Stimulated activated CD4-positive, alpha-beta T cell treated with anti-CD3 and anti-CD28 coated beads, Interleukin-12 subunit alpha, Interleukin-12 subunit beta, amount 100 ng/mL, for 48 hours (primary cell): Measurements from ENCODE around the gene SIGLEC1.

Source experiments
- DNase-seq, 3 donors: peaks; one replicate each; pipeline ENCODE4 v3.0.0-alpha.2; 2020; ENCODE audit warnings: low read depth in 2 of 3, low spot score in 1 of 3

The SIGLEC1 gene

GRCh38 chr20:3744806-3745685 lies 32.6 kb upstream of the SIGLEC1 start:
- peak; percentile 60 to 66 (median 65) for DNase-seq

DNA sequence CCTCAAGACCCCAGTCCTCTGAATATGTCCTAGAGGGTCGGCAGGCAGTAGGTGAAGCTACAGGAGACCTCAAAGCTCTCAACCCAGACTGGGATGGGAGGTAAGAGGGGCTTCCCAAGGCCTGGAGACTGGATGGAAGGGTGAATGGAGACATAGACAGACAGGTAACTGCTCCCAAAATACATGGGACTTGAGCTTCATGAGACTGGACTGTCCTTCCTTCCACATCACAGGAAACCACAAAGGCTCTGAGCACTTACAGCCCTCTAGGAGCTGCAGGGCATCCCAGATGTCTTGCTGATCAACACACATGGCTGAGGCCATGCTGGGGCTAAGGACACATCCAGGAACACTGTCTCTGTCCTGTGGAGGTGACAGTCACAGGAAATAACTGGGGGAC lies 31.6 kb upstream of the SIGLEC1 start:
- DNase-seq: no peak

DNA sequence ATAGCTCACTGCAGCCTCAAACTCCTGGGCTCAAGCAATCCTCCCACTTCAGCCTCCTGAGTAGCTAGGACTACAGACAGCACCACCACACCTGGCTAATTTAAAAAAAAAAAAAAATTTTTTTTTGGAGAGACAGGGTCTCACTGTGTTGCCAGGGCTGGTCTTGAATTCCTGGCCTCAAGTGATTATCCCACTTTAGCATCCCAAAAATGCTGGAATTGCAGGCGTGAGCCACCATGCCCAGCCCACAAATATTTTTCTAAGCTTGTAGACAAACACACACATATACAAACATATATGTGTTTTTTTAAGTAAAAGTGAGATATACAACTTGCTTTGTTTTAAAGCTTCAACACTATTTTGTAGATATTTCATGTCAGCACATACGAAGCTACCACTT lies 30.9 kb upstream of the SIGLEC1 start:
- no peak for DNase-seq

DNA sequence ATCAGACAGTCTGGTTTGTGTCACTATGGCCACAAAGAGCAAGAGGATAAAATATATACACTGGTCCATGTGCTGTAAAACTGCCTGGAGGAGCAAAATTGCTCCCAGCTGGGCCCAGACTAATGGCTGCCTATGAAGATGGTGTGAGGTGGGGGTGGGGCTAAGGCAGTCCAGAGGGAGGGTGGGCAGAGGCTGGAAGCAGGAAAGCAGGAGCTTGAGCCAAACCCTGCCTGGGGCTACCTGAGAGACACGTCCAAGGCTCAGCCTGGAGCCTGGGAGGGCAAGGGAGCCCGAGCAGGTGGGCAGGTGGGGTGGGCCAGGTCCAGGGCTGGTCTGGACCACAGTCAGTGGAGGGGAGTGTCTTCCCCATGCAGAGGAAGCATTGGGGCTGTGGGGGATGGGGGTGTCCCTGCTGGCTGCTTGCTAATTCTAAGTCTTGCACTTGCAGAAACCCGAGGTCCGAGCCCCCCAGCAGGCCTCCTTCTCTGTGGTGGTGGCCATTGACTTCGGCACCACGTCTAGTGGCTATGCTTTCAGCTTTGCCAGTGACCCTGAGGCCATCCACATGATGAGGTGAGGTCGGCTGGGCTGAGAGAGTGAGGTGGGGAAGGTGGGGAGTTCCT lies 29.5 kb upstream of the SIGLEC1 start:
- no peak for DNase-seq

DNA sequence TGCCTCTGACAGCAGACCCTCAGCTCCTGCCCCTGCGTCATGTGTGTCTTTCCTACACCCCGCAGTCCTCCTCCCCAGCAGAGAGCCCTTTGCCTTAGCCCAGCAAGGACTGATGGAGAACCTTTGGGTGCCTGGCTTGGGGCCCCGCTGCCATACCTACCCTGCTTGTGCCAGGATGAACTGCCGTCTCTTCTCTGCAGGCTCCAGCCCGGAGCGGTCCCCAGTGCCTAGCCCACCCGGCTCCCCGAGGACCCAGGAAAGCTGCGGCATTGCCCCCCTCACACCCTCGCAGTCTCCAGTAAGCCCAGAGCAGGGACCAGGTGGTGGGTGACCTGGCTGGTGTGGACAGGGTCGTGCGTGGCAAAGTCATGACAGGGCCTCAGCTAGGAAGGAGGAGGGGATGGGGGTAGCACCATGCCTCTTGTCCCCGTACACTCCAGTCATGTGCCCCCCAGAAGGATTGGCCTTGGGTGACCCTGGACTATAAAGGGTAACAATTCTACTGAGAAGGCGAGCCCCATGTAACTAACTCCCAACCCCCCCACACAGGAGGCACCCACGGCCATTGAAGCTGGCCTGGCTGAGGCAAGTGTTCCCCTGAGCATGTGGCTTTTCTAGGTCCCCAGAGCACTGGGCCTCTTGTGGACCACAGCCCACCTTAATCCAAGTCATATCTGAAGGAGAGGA lies 28.4 kb upstream of the SIGLEC1 start:
- no peak for DNase-seq

- no peak for DNase-seq
Measured at GRCh38 chr20:3739926-3740451, 27.6 kb upstream of the SIGLEC1 start.

- DNase-seq: no peak
Measured at GRCh38 chr20:3739054-3739925, 26.9 kb upstream of the SIGLEC1 start.

DNA sequence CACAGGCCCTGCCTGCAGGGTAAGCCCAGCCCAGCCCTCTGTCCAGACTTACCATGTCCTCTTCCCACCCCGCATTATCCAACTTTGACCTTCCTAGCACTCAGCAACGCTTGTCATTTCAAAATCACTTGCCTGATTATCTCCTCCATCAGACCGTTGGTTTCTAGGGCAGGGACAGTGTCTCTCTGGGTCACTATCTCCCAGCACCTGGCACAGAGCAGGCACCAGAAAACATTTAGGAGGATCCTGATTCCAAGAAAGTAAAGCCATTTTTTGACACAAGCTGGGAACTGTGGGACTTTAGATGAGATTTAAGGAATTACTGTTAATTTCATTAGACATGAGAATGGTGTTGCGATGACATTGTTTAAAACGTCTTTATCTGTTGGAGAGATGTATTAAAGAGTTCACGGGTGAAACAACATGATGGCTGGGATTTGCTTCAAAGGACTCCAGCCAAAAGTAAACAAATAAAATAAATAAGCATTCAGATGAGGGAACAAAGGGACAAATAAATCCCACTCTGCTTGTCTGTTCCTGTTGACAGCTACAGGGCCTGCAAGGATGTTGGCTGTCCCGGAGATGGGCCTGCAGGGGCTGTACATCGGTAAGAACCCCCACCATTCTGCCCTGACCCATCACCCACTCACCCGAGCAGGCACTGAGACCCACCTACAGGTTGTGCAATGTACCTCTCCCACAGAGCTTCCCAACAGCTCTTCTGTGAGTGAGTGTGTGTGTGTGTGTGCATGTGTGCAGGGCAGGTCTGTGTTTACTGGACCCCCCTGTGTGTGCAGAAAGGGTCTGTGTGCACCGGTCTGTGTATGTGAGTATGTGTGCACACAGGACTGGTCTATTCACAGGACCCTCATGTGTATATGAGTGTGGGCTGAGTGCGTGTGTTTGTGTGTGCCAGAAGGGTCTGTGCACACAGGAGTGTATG lies 26.0 kb upstream of the SIGLEC1 start:
- no peak for DNase-seq

GRCh38 chr20:3735768-3736167 lies 23.4 kb upstream of the SIGLEC1 start:
- no peak for DNase-seq

- DNase-seq: no peak
Measured at GRCh38 chr20:3734111-3734843, 21.9 kb upstream of the SIGLEC1 start.

GRCh38 chr20:3733119-3733995 lies 21.0 kb upstream of the SIGLEC1 start:
- DNase-seq: no peak

DNA sequence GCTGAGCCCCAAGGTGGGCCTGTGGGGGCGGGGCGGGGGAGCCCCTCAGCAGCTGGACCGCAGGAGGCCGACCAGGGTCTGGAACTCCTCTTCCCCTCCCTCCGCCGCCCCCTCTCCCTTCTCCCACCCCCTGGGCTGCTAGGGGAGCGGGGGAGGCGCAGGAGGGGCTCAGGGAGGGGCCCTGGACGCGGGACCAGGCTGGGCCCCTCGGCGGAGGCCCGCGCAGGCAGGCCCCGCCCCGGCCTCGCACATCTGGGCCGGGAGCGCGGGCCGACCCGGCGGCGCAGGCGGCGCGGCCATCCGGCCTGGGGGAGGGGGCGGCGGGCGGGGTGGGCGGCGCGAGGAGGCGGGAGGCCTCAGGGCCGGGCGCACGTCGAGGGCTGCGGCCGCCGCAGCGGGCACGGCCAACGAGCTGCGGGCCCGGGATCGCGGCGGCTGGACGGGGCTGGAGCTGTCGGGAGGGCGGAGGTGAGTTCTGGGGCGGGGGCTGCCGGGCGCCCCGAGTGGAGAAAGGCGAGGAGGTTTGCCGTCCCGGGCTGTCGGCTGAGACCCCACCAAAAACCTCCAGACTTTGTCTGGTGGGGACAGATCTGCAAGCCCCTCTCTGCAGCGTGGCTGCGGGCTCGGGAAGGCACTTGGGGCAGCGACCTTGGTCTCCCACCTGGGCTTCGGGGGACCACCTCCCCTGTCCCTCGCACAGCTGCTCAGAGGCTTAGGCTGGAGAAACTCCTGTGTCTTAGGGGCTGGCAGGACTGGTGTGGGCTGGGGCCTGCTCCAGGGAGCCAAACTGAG lies 20.1 kb upstream of the SIGLEC1 start, which contains the start of gene HSPA12B:
HSPA12B (plus strand) TSS at position 359 of the 792 bp plus-strand sequence. CDS start 5,990 bp downstream, outside the sequence.
- DNase-seq: no peak

GRCh38 chr20:3731944-3732326 lies 19.5 kb upstream of the SIGLEC1 start:
- DNase-seq: no peak

DNA sequence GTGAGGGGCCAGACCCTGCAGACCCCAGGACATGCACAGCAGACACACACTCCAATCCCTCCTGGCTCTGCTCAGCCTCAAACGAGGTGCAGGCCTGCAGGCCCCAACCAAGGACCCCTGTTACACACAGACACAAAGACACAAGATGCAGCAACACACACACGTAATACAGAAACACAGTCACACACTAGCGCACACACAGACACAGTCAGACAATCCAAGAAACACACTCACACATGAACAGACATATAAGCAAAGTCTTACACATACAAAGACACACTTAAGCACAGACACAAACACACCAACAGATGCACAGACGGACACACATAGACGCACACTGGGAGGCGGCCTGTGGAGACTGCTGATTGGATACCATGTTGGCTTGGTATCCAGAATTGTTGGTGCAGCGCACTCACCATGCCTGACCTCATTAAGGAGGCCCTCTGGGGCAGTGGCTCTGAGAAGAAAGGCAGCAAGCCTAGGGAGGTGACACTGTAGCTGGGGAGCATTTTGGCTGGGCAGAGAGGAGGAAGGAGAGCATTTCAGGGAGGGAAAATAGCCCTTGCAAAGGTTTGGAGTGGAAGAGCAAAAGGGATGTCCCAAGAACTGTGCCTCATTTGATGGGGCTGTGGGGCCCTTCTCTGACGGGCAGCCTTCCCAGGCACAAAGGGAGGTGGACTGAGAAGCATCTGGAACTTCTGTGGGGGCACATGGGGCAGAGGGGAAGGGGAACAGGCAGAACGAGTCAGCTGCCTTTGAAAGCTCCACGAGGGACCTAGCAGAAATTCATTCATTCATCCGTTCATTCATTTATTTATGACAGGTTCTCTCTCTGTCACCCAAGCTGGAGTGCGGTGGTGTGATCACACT lies 18.6 kb upstream of the SIGLEC1 start:
- no peak for DNase-seq

GRCh38 chr20:3729811-3730540 lies 17.6 kb upstream of the SIGLEC1 start:
- DNase-seq: no peak

DNA sequence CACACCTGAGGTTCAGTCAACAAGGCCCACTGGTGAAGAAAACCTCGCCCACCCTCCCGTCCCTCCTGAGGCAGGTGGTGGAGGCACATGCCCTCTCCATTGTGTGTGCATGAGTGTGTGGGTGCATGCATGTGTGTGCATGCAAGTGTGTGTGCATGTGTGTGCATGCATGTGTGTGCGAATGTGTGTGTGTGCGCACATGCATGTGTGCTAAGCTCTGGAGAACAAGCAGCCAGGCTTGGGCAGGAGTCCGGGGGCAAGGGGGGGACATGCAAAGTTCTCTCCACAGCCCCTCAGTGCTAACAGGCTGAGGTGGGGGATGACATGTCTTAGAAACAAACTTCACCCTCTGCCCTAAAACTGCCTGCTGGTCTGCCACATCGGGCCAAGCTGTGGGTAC lies 17.0 kb upstream of the SIGLEC1 start:
- no peak for DNase-seq
